ENCODE measurements around the gene ALG6. TPM values are rescaled to one million over a fixed set of nuclear protein-coding genes. Genes with fewer than 3 reads are reported as not detected.

Gene ALG6
- total RNA-seq, 1 experiment from 2014 or later, result 21.4 TPM

DNA sequence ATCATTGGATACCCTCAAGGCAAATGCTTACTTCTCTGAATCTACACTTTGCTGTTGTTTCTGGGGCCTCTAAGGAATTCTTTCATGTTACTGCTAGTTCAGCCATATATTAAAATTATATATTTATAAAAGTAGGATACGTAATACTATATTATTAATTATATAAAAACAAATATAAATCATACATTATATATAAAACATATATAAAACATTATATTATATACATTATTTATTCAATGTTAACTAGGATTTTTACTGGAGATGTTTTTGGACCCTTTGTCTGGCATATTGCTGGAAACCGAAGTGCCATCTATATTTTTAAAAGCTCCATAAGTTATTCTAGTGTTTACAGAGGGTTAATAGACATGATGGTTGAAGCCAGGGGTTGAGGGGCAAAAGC, 12.2 kb downstream of the ALG6 start:
- Histone ChIP-seq H3K4me2 (ENCODE audit: insufficient read depth, insufficient read length, low read length) (no peak overlapping the region), H2BK120ac (ENCODE audit: low read depth, low read length, poor library complexity, severe bottlenecking) (no peak overlapping the region), H3T11ph (ENCODE audit: low read length) (no peak overlapping the region), H4K91ac (ENCODE audit: insufficient read length, low read depth, low read length) (no peak overlapping the region), H2AK5ac (ENCODE audit: insufficient read length, low read length) (no peak overlapping the region), H3K4ac (ENCODE audit: low read depth, low read length) (no peak overlapping the region), H3K23ac (ENCODE audit: insufficient read length, low read depth, low read length) (no peak overlapping the region), H4K20me1 (ENCODE audit: control insufficient read depth, insufficient read depth, insufficient read length) (no peaks in the 10 kb centered on the region), H2AFZ (ENCODE audit: low read length) (no peak overlapping the region), H3K56ac (ENCODE audit: insufficient read length, low read depth, low read length) (no peak overlapping the region), H3K23me2 (ENCODE audit: insufficient read length, low read depth, low read length, poor library complexity, severe bottlenecking) (no peaks in the 10 kb centered on the region), H3K14ac (ENCODE audit: insufficient read depth, low read length) (no peak overlapping the region), H4K5ac (ENCODE audit: insufficient read length, low read depth, low read length) (no peak overlapping the region), H2BK15ac (ENCODE audit: low read depth, low read length) (no peak overlapping the region), H3K9me3 (ENCODE audit: control insufficient read depth, low read depth, low read length) (no peaks in the 10 kb centered on the region), H2BK20ac (ENCODE audit: low read depth, low read length, poor library complexity, severe bottlenecking) (no peak overlapping the region), H3K79me1 (ENCODE audit: insufficient read depth, low read depth, low read length, poor library complexity, severe bottlenecking) (no peaks in the 10 kb centered on the region), H2BK12ac (ENCODE audit: insufficient read length, low read depth, low read length) (no peak overlapping the region), H2BK5ac (ENCODE audit: insufficient read length, low read length) (no peak overlapping the region), H3K4me1 (ENCODE audit: insufficient read depth, low read length) (no peaks in the 10 kb centered on the region), H3K27ac (ENCODE audit: insufficient read length, low read depth, low read length) (no peak overlapping the region), H3K18ac (ENCODE audit: insufficient read length, low read depth, low read length) (no peak overlapping the region), H3K9ac (ENCODE audit: extremely low read depth, insufficient read length, low read length) (no peak overlapping the region), H3K27me3 (ENCODE audit: insufficient read depth, low read length) (no peaks in the 10 kb centered on the region), H4K8ac (replicated peaks; ENCODE audit: insufficient read length, low read depth, low read length) (no peak overlapping the region), H3K79me2 (ENCODE audit: insufficient read depth, low read length) (no peaks in the 10 kb centered on the region)
- TF ChIP-seq, protein P1, sequence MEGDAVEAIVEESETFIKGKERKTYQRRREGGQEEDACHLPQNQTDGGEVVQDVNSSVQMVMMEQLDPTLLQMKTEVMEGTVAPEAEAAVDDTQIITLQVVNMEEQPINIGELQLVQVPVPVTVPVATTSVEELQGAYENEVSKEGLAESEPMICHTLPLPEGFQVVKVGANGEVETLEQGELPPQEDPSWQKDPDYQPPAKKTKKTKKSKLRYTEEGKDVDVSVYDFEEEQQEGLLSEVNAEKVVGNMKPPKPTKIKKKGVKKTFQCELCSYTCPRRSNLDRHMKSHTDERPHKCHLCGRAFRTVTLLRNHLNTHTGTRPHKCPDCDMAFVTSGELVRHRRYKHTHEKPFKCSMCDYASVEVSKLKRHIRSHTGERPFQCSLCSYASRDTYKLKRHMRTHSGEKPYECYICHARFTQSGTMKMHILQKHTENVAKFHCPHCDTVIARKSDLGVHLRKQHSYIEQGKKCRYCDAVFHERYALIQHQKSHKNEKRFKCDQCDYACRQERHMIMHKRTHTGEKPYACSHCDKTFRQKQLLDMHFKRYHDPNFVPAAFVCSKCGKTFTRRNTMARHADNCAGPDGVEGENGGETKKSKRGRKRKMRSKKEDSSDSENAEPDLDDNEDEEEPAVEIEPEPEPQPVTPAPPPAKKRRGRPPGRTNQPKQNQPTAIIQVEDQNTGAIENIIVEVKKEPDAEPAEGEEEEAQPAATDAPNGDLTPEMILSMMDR (conservative IDR thresholded peaks at IDR 0.05), result no peak
- DNase-seq, result no peak
- H3K36me3 Mint-ChIP-seq (ENCODE audit: insufficient read depth in 1 of 3, low read depth in 3 of 3), result peaks cover 11 to 18% (median 17%) of the 10 kb centered on the region in 3 experiments
- no peak overlapping the region; a peak in 1 of 7 replicates for H3K27ac Mint-ChIP-seq
- peaks cover 0 to 3% of the 10 kb centered on the region in 2 experiments; a peak in 3 of 5 replicates for H3K9me3 Mint-ChIP-seq
- H3K27me3 Mint-ChIP-seq (ENCODE audit: low read depth), result no peaks in the 10 kb centered on the region
- no CpG with 5 or more reads among the region's 2 CpGs for WGBS (ENCODE audit: extremely low coverage, insufficient read length, low lambda C conversion rate)
- no peak overlapping the region for H3K4me3 Mint-ChIP-seq
- peaks cover 8 to 10% of the 10 kb centered on the region in 2 experiments for H3K4me1 Mint-ChIP-seq

Measured in H9 (cell line).